ENCODE data around the gene PSMD5. TPM values are rescaled to one million over a fixed set of nuclear protein-coding genes. Genes with fewer than 3 reads are reported as not detected.

PSMD5 gene
- total RNA-seq, 1 experiment from 2014 or later: 86.4 TPM

GRCh38 chr9:120869360-120869687 lies 26.6 kb upstream of the PSMD5 start:
- H3K4me1 ChIP-seq (replicated peaks; ENCODE audit: insufficient read depth): peaks cover 26% of the 10 kb centered on the region
- no peak overlapping the region for H3K4me3 ChIP-seq
- H3K9me3 ChIP-seq (ENCODE audit: insufficient read depth, low read depth): no peaks in the 10 kb centered on the region
- H3K36me3 ChIP-seq (ENCODE audit: low read depth): no peaks in the 10 kb centered on the region
- no peak for TF ChIP-seq CTCF (conservative IDR thresholded peaks at IDR 0.05)
- no peak for TF ChIP-seq EZH2 (IDR thresholded peaks at IDR 0.05; ENCODE audit: low read depth)
- H3K9me2 ChIP-seq (ENCODE audit: insufficient read depth): no peaks in the 10 kb centered on the region
- ChIA-PET CTCF (no interaction called here), POLR2A (ENCODE audit: unreplicated experiment) (no interaction called here)
- peaks cover 21% of the 10 kb centered on the region for H3F3A ChIP-seq (ENCODE audit: insufficient read depth, low read depth)
- BruUV-seq (replicated peaks): no TSS peak
- no peak overlapping the region for H2AFZ ChIP-seq
- H3K4me2 ChIP-seq: peak overlapping the region; percentile 65
- intact Hi-C loops (cut with micrococcal nuclease; ENCODE audit: unreplicated experiment): loop anchor here (2.0 to 5.0 kb wide), 3 partner anchors 27 to 77 kb away; partner anchors contain the start of genes FBXW2 and PSMD5
- no peaks in the 10 kb centered on the region for H3K27me3 ChIP-seq (ENCODE audit: insufficient read depth, low read depth)
- H3K27ac ChIP-seq: no peak overlapping the region
- peaks cover 5% of the 10 kb centered on the region for H3K79me2 ChIP-seq (ENCODE audit: low read depth)
- no peak for DNase-seq
- no peaks in the 10 kb centered on the region for H4K20me1 ChIP-seq (ENCODE audit: insufficient read depth)

- peak; percentile 92 to 99 for DNase-seq
- no peaks in the 10 kb centered on the region for H4K20me1 ChIP-seq (ENCODE audit: insufficient read depth)
- H3K27ac ChIP-seq: no peak overlapping the region
- no peaks in the 10 kb centered on the region for H3K27me3 ChIP-seq (ENCODE audit: insufficient read depth, low read depth)
- H3K4me2 ChIP-seq: peak overlapping the region; percentile 70
- H3K79me2 ChIP-seq (ENCODE audit: low read depth): peaks cover under 1% of the 10 kb centered on the region; the same call in 1 of the 2 replicates
- CTCF ChIA-PET: interaction anchor here (0.6 kb wide), 1 partner anchor 43 kb away, joined by 3 read pairs; no protein-coding TSS in a partner anchor
- peak overlapping the region; percentile 21; the same call in 1 of the 2 replicates for H3K4me3 ChIP-seq
- POLR2A ChIA-PET (ENCODE audit: unreplicated experiment): no interaction called here
- peaks cover 21% of the 10 kb centered on the region for H3K4me1 ChIP-seq (replicated peaks; ENCODE audit: insufficient read depth)
- intact Hi-C loops (cut with micrococcal nuclease; ENCODE audit: unreplicated experiment): loop anchor here (2.0 to 5.0 kb wide), 3 partner anchors 26 to 77 kb away; partner anchors contain the start of genes FBXW2 and PSMD5
- no peaks in the 10 kb centered on the region for H3K9me3 ChIP-seq (ENCODE audit: insufficient read depth, low read depth)
- no peaks in the 10 kb centered on the region for H3K36me3 ChIP-seq (ENCODE audit: low read depth)
- H2AFZ ChIP-seq: no peak overlapping the region
- H3K9me2 ChIP-seq (ENCODE audit: insufficient read depth): no peaks in the 10 kb centered on the region
- no peak for TF ChIP-seq EZH2 (IDR thresholded peaks at IDR 0.05; ENCODE audit: low read depth)
- TF ChIP-seq CTCF (conservative IDR thresholded peaks at IDR 0.05): no peak
- peaks cover 21% of the 10 kb centered on the region for H3F3A ChIP-seq (ENCODE audit: insufficient read depth, low read depth)
- no TSS peak for BruUV-seq (replicated peaks)
Measured at GRCh38 chr9:120868676-120869359, 26.1 kb upstream of the PSMD5 start.

- no peaks in the 10 kb centered on the region for H4K20me1 ChIP-seq (ENCODE audit: insufficient read depth)
- no peak overlapping the region for H2AFZ ChIP-seq
- TF ChIP-seq EZH2 (IDR thresholded peaks at IDR 0.05; ENCODE audit: low read depth) (no peak), CTCF (conservative IDR thresholded peaks at IDR 0.05) (no peak)
- intact Hi-C loops (cut with micrococcal nuclease; ENCODE audit: unreplicated experiment): loop anchor here (2.0 to 5.0 kb wide), 3 partner anchors 26 to 76 kb away; partner anchors contain the start of genes FBXW2 and PSMD5
- peak overlapping the region; percentile 21; the same call in 1 of the 2 replicates for H3K4me3 ChIP-seq
- peak overlapping the region; percentile 70 for H3K4me2 ChIP-seq
- BruUV-seq (replicated peaks): no TSS peak
- H3K27me3 ChIP-seq (ENCODE audit: insufficient read depth, low read depth): no peaks in the 10 kb centered on the region
- no peak for DNase-seq
- ChIA-PET POLR2A (ENCODE audit: unreplicated experiment) (no interaction called here), CTCF (interaction anchor here (0.6 kb wide), 1 partner anchor 42 kb away, joined by 3 read pairs; no protein-coding TSS in a partner anchor)
- no peaks in the 10 kb centered on the region for H3K9me3 ChIP-seq (ENCODE audit: insufficient read depth, low read depth)
- no peaks in the 10 kb centered on the region for H3K9me2 ChIP-seq (ENCODE audit: insufficient read depth)
- peaks cover 19% of the 10 kb centered on the region for H3F3A ChIP-seq (ENCODE audit: insufficient read depth, low read depth)
- no peak overlapping the region for H3K27ac ChIP-seq
- peaks cover 16% of the 10 kb centered on the region for H3K4me1 ChIP-seq (replicated peaks; ENCODE audit: insufficient read depth)
- no peaks in the 10 kb centered on the region for H3K79me2 ChIP-seq (ENCODE audit: low read depth)
- no peaks in the 10 kb centered on the region for H3K36me3 ChIP-seq (ENCODE audit: low read depth)
Measured at GRCh38 chr9:120868339-120868675, 25.6 kb upstream of the PSMD5 start.

All from PC-9 (cell line).